ENCODE results near the gene SMYD5. TPM values are rescaled to one million over a fixed set of nuclear protein-coding genes. Genes with fewer than 3 reads are reported as not detected.
"Not testable (repeated sequence)": the region's sequence is repeated elsewhere in the genome, so short reads cannot be mapped to it uniquely, and the experiment has no call there.

The SMYD5 gene
- total RNA-seq (2021; ENCODE audit: unreplicated experiment) (37.4 TPM), Bru-seq, nascent RNA (percentile 79 among the genes with signal in this experiment), BruChase-seq, experiment 1, labeled RNA remaining after a 6-hour chase (percentile 85 among the genes with signal in this experiment), BruChase-seq, experiment 2, labeled RNA remaining after a 2-hour chase (percentile 84 among the genes with signal in this experiment)
- polyA plus RNA-seq (2012): 29.6 and 29.7 TPM in 2 replicates
- long read RNA-seq, transcript SMYD5-202 (13 exons, 2,593 nt): major isoform, 20 of 37 reads
- long read RNA-seq, partial matches to known transcripts: 9 of 37 reads
- long read RNA-seq, other reads (novel, unspliced or antisense): 8 of 37 reads

- peak within 1 kb of the TSS; percentile 83 for H3K4me2 ChIP-seq (ENCODE audit: low read length)
- BruUV-seq (replicated peaks): TSS peak; percentile 62
- H3K4me1 ChIP-seq (ENCODE audit: control insufficient read depth in 1 of 2, insufficient read depth in 2 of 2, low read length in 2 of 2): peaks cover 3 to 42% of the 10 kb centered on the region in 2 experiments; a peak in 3 of 4 replicates
- no peaks in the 10 kb centered on the region for H3K27me3 ChIP-seq (ENCODE audit: insufficient read depth, low read length)
- ChIA-PET POLR2A (interaction anchor here (1.1 to 2.1 kb wide), 2 partner anchors 19 kb away, joined by 8 read pairs; partner anchors contain the start of genes CCT7 and PRADC1), CTCF (no interaction called here), RAD21 (ENCODE audit: low non-redundant PET in 1 of 2, low total read pairs in 2 of 2, uncharacterized antibody in 2 of 2, unreplicated experiment in 2 of 2) (interaction anchor here in 1 of 2 experiments (2.2 kb wide), 1 partner anchor 37 kb away, joined by 8 read pairs; no protein-coding TSS in a partner anchor)
- H3K9me3 ChIP-seq (ENCODE audit: control insufficient read depth in 1 of 2, insufficient read depth in 1 of 2, low read depth in 1 of 2, low read length in 2 of 2): no peaks in the 10 kb centered on the region
- peak within 1 kb of the TSS; percentile 86 for H3K27ac ChIP-seq (ENCODE audit: low read depth, low read length)
- no peaks in the 10 kb centered on the region for H3K36me3 ChIP-seq (ENCODE audit: control insufficient read depth in 1 of 2, insufficient read depth in 2 of 2, low read length in 2 of 2)
- peak within 1 kb of the TSS; percentile 94 to 98 for H3K4me3 ChIP-seq (replicated peaks in 1 of 2; ENCODE audit: low read depth in 1 of 2, low read length in 2 of 2)
- H4K20me1 ChIP-seq (ENCODE audit: insufficient read depth): no peaks in the 10 kb centered on the region
- peak within 1 kb of the TSS; percentile 38 for H2AFZ ChIP-seq (ENCODE audit: low read depth, low read length, poor library complexity, severe bottlenecking)
- no peaks in the 10 kb centered on the region for H3K9me2 ChIP-seq (ENCODE audit: insufficient read depth)
- peak; percentile 85 for ATAC-seq
- no peak for TF ChIP-seq FOSL1 (IDR thresholded peaks at IDR 0.05; ENCODE audit: low read depth)
- peak; percentile 87; the same call in 1 of the 2 replicates for TF ChIP-seq ZFX (IDR thresholded peaks at IDR 0.05)
- peak; percentile 88 for TF ChIP-seq POLR2AphosphoS5 (IDR thresholded peaks at IDR 0.05; ENCODE audit: low read depth, low read length)
- TF ChIP-seq JUND (IDR thresholded peaks at IDR 0.05): no peak
- 0 out of 2 replicates have a peak, but pooled peaks have one; percentile 86 for TF ChIP-seq SIN3A (IDR thresholded peaks at IDR 0.05; ENCODE audit: low read depth)
- TF ChIP-seq EGR1 (IDR thresholded peaks at IDR 0.05; ENCODE audit: low read depth): peak; percentile 98
- TF ChIP-seq MAX (IDR thresholded peaks at IDR 0.05): peak; percentile 97
- peak; percentile 9 for TF ChIP-seq TCF7L2 (IDR thresholded peaks at IDR 0.05; ENCODE audit: borderline replicate concordance, extremely low read depth, insufficient read depth, insufficient read length)
- TF ChIP-seq POLR2A (IDR thresholded peaks at IDR 0.05; ENCODE audit: borderline replicate concordance, extremely low read depth, insufficient read depth, insufficient read length): peak; percentile 39
- peak; percentile 97 for TF ChIP-seq YY1 (IDR thresholded peaks at IDR 0.05; ENCODE audit: extremely low read depth, insufficient replicate concordance, low read depth, low read length)
- peak; percentile 19 for TF ChIP-seq ZBTB33 (IDR thresholded peaks at IDR 0.05; ENCODE audit: extremely low read depth, insufficient replicate concordance, low read length)
- TF ChIP-seq RAD21 (IDR thresholded peaks at IDR 0.05; ENCODE audit: low read depth): no peak
- TF ChIP-seq SP1 (IDR thresholded peaks at IDR 0.05; ENCODE audit: low read depth): peak; percentile 57
- peak within 1 kb of the TSS; percentile 97 for H3K9ac ChIP-seq (ENCODE audit: low read length)
- H3K79me2 ChIP-seq (ENCODE audit: insufficient read depth, low read length): peaks cover 49% of the 10 kb centered on the region
- intact Hi-C loops (cut with micrococcal nuclease): loop anchor here (1.0 kb wide), 1 partner anchor 19 kb away; the partner anchor contains the start of gene PRADC1
- peak; percentile 69 for DNase-seq (ENCODE audit: low read depth, low spot score)
Measured at GRCh38 chr2:73214120-73215035, at the start of gene SMYD5. Gene SMYD5, plus strand, starts transcription at chr2:73214245. Its CDS starts 22 bp downstream, at chr2:73214267.

GRCh38 chr2:73165978-73166377 lies 48.1 kb upstream of the SMYD5 start:
- intact Hi-C loops (cut with micrococcal nuclease); BruUV-seq (replicated peaks); H3K4me2 ChIP-seq (ENCODE audit: low read length); CTCF ChIA-PET; H3K27me3 ChIP-seq (ENCODE audit: insufficient read depth, low read length); DNase-seq (ENCODE audit: low read depth, low spot score); RAD21 ChIA-PET (ENCODE audit: low non-redundant PET in 1 of 2, low total read pairs in 2 of 2, uncharacterized antibody in 2 of 2, unreplicated experiment in 2 of 2); H3K9ac ChIP-seq (ENCODE audit: low read length); POLR2A ChIA-PET; ATAC-seq; H4K20me1 ChIP-seq (ENCODE audit: insufficient read depth); H3K79me2 ChIP-seq (ENCODE audit: insufficient read depth, low read length); H3K4me1 ChIP-seq (ENCODE audit: control insufficient read depth in 1 of 2, insufficient read depth in 2 of 2, low read length in 2 of 2); H2AFZ ChIP-seq (ENCODE audit: low read depth, low read length, poor library complexity, severe bottlenecking); H3K36me3 ChIP-seq (ENCODE audit: control insufficient read depth in 1 of 2, insufficient read depth in 2 of 2, low read length in 2 of 2); H3K9me2 ChIP-seq (ENCODE audit: insufficient read depth); H3K9me3 ChIP-seq (ENCODE audit: control insufficient read depth in 1 of 2, insufficient read depth in 1 of 2, low read depth in 1 of 2, low read length in 2 of 2); H3K4me3 ChIP-seq (replicated peaks in 1 of 2; ENCODE audit: low read depth in 1 of 2, low read length in 2 of 2); H3K27ac ChIP-seq (ENCODE audit: low read depth, low read length): not testable (repeated sequence)
